NT2/D1 (cell line): Measurements from ENCODE around the gene NFIX.

Source experiments
- SUZ12 ChIP-seq: IDR thresholded peaks from 2 replicates; pipeline ENCODE4 v1.6.1; 2011; ENCODE audit not compliant: insufficient read length, insufficient read depth; ENCODE audit errors: extremely low read depth
- YY1 ChIP-seq: IDR thresholded peaks from 2 replicates; pipeline ENCODE4 v1.6.1; 2011; ENCODE audit not compliant: insufficient read length, insufficient read depth
- ZNF274 ChIP-seq: IDR thresholded peaks from 2 replicates; pipeline ENCODE4 v1.6.1; 2011; ENCODE audit warnings: mild to moderate bottlenecking, low read depth, low read length

- no peak for TF ChIP-seq SUZ12
- TF ChIP-seq ZNF274: no peak
- no peak for TF ChIP-seq YY1
Observed at GRCh38 chr19:13129384-13129783, 134.1 kb downstream of the NFIX start.
